ENCODE results near the gene PPP2R2B.

The PPP2R2B gene

DNA sequence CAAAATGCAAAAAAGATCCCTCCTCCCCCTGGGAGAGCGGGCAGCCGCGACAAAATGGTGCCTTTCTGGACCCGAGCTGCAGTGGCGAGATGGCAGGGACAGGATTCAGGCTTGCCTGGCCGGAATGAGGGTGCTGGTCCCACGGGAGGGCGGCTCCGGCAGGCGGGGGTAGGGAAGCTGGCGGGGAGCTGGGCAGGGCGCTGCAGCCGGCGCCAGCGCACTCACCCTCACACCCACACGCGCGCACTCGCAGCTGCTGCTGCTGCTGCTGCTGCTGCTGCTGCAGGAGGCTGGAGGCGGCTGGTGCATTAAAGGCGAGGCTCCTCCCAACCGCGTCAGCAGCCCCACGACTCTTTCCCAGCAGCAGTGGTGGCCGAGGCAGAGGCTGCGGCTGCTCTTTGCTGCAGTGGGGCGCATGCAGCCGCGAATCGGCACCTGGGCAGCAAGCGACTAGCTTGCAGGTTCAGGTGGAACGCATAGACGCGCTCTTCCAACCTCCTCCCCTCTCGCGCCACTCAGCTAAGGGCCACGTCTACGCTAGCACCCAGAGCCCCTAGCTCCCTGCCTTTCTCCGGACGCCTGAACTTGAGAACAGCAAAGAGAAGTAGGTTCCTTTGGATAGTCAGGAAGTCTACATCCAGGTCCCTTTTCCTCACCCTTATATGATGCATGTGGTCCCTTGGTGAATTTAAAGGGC lies at the start of gene PPP2R2B:
TSS of gene PPP2R2B (minus strand) at position 282 of the 697 bp plus-strand sequence.
- peak; percentile 48 for DNase-seq

DNA sequence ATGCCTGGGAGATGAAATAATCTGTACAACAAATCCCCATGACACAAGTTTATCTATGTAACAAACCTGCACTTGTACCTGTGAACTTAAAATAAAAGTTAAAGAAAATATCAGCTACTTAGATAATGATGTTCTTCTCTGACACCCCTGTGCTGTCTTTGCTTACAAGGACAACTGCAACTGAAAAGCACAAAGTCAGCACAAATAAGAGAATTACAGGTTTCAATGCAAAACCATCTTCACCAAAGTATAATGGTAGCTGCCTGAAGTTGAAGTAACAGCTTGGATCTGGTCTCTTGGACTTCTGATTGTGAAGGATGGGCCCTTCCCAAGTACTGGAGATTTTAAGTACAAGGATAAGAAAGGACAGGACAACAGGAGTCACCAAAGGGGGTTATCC lies 45.6 kb upstream of the PPP2R2B start:
- no peak for DNase-seq

DNA sequence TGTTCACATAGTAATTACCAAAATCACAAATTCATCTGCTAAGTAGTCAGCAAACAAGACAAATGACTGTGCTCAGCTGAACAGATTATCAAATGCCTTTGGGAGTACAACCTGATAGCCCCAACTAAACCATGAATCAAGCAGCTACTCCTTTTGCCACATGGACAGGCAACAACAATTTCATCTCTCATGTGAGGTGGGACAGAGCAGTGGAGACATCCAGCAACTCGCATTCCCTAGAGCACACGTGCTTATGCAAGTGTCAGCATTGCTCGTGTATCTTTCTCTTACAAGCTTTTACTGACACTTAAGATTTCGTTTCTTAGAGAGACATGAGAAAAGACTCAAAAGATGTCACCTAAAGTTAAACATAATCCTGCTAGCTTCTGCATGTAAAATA lies 42.7 kb upstream of the PPP2R2B start:
- DNase-seq: no peak

DNA sequence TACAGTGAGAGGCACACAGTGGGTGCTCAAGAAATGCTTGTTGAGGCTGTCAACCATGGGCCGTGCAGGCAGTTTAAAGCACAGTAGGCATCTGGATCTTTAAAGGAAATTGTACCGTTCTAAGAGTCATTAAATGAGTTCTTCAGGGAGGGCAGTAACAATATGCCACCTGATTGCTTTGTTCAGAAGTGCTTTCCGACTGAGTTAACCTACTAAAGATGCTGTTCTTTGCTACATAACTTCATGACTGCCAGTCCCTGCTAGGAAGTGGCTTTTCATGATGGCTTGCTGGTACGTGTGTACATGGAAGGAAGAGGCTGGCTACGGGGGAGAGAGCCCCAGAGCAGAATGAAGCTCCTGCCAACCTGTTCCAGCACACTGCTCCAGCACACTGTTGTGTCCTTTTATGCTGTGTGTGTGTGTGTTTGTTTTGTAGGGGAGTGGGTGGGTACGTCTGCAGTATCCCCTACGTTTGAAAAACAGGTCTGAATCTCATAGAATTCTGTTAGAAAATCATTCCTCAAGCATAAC lies 41.9 kb upstream of the PPP2R2B start:
- DNase-seq: no peak

DNA sequence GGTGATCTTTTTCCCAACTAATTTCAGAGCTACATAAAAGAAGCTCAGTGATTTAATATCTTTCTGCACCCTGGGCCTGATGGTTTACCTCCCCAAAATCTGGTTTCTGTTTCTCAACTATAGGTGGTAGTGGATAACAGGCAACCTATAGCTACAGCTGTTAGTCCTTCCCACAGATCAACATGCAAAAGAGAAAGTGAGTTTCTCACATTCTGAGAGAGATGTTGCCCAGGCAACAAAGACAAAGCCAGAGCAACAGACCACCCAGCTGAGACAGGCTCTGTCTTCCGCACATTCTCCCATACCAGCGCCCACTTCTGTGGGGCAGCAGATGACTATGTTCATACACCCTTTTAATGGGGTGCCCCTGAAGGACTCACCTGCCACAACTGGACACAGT lies 40.7 kb upstream of the PPP2R2B start:
- DNase-seq: no peak

DNA sequence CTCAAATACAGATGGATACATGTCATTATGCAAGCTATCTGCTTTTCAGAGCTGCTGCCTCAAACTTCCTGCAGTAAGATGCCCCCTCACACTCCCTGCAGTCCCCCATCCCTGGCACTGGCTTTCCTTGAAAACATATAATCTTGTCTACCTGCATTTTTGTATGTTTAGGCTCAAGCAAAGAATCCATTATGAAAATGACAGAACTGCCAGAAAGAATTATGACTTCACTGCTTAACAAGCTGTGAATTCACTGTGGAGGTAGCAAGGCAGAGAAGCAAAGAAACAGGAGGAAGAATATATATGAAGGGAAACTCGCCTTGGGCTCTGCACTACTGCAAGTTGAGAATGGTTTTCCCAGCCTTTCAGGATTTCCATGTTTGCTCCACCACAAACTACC lies 39.4 kb upstream of the PPP2R2B start:
- DNase-seq: no peak

DNA sequence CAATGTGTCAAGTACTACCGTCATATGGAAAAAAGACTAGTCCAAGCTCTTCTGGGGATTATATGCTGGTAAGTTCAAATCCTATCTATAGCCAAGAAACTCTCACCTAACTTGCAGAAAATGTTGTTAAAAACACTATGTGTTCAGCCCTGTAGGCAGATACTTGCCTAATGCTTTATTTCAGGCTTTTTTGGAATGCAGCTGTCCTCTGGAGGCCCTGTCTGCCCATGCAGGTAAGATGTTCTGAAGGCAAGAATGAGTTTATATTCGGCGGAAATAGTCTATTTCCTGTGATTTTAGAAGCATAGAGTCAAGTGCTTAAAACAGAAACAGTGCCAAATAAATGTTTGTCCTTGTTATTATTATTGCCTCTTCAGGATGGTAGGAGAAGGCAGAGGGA lies 34.3 kb upstream of the PPP2R2B start:
- DNase-seq: no peak

DNA sequence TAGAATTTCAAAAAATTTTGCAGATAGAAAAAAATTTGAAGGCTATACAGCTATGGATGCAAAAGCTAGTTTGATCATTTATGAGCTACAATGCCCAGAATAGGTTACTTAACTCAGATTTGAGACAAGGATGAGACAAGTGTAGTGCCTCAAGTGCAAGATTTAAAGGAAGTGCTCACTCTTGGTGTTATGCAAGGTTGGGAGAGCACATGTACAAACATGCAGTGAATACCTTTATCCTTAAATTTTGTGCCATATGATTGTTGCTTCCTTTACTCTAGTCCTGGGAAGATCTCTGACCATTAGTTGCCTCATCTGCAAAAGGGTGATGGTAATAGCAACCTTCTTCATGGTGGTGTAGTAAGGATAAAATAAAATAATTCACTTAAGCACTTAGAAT lies 31.7 kb upstream of the PPP2R2B start:
- no peak for DNase-seq

DNA sequence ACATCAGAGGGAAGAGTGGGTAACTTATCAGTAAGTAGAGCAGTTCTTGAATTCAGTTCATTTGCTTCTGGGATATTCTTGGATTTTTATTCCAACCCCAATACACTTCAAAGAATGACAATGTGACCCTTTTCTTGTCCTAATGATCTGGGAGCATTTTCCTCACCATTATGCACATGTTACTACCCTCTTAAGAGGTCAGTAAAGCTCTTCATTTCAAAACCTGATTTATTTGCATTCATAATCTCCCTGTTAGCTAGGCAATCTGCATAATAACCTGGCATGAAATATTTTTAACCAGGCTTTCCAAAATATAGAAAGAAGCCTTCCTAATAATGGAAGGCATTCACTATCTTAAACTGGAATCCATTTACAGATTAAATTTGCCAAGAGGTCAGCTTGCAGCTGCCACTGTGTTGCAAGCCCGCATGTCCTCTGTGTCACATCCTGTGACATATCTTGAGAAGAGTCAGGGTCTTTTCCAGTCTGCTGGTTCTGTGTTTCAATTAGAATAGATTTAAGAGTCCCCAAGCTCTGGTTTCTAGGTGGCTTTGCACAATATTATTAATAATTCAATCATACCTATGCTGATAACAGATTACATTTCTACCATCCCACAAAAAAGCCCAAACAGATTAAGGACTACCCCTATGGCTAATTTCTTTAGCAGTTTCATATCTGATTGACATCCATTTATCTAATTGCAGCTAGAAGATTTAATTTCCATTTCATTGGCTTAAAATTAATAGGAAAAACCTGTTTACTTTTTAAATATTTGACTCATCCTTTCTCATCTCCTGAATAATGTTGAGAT lies 30.9 kb upstream of the PPP2R2B start:
- no peak for DNase-seq

DNA sequence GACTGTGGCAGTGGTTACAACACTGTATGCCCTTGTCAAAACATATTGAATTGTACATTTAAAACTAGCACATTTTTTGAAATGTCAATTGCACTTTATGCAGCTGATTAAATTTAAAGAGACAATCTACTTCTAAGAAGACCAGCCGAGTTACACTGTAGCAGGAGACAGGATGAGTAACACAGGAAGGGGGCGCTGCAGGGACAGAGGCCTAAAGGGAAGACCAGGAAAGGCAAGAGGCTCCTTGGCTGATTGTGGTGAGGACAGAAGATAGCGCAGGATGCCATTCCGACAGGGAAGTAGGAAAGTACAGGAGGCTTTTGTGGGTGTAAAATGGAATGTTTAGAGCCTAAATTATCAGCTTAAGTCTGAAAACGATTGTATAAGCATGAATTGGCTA lies 28.2 kb upstream of the PPP2R2B start:
- DNase-seq: no peak

DNA sequence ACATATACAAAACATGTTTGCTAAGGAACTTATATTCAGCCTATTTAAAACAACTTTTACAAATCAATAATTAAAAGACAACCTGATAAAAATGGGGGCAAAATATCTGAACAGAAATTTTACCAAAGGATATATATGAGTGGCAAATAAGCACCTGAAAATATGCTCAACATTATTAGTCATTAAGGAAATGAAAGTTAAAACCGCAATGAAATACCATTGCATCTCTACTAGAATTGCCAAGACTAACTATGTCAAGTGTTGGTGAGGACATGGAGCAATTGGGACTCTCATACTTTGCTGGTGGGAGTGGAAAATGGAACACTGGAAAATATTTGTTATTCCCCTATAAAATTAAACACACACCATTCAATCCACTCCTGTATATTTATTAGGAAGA lies 26.3 kb upstream of the PPP2R2B start:
- no peak for DNase-seq

DNA sequence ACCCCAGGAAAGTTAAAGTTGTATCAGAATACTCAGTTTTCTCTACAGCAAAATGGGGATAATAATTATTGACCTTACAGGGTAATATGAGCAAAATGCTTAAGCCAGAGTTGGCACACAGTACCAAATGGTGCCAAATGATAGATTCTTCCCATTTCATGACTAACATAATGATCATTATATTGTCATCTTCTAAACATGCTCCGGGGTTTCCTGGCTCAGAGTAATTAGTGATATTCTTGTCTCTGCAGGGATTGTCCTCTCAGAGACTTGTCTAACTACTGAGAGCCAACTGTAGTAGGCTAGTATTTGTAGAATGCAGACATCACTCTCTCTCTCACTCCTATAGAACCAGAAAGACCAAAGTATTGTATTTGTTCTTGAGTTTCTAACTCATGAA lies 25.2 kb upstream of the PPP2R2B start:
- no peak for DNase-seq

DNA sequence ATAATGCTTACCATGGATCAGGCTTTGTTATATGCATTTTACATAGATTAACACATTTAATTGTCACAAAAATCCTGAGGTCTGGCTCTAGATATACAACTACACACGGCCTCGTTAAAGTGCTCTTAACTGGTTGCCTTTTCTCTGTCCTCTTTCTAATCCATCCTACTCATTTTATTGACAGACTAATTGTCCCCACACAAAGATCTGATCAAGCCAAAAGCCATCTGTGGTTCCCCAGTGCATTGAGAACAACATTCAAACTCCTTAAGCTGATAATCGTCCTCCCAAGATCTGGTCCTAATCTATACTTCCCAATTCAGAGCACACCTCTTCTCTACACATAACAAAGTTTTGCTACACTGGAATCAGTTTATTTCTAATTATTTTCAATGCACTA lies 23.9 kb upstream of the PPP2R2B start:
- DNase-seq: no peak

DNA sequence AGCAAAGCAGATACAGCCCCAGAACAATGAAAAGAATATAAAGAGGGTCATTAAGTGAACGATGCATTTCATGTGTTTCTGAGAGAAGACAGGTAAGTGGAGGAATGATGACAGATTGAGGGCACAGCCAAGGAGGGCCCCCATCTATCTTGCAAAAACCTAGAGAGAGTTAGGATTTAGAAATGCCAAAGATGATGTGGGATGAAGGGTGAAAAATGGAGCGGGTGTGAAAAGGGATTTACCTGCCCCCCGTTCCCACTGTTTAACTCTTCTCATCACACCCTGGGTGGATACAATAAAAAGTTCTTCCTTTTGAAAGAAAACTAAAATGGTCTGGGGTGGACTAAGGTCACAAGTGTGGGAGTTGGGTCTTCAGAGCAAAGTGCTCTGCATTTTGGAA lies 18.5 kb upstream of the PPP2R2B start:
- no peak for DNase-seq

DNA sequence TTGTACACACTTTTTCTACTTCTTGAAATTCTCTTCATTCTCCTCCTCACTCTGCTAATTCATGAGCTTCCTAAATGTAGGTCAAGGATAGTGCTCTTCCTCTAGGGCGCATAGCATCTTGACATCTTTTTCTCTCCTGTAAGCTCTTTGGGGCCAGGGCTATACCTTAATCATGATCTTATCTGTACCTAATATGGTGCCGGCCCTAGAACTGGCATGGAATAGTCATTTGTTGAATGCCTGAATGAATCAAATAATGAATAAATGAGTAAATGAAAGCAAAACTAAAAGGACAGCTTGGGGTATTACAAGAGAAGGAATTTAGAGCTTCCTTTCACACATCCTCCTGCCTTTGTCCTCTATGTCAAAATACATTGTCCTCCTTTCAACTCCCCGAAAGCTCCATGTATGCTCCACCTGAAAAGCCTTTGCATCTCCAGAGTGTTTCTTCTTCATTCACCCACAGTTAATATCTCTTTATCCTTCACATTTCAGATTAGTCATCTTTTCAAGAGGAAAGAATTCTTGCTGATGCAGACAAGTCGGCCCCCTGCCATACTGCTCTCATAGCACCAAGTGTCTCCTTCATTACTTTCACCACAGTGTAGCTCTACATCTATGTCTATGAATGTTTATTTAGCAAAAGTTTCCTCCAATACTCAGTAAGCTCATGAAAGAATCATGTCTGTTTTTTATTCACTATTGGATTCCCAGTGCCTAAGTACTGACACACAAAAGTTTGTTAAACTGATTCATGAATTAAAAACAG lies 16.4 kb upstream of the PPP2R2B start:
- no peak for DNase-seq

DNA sequence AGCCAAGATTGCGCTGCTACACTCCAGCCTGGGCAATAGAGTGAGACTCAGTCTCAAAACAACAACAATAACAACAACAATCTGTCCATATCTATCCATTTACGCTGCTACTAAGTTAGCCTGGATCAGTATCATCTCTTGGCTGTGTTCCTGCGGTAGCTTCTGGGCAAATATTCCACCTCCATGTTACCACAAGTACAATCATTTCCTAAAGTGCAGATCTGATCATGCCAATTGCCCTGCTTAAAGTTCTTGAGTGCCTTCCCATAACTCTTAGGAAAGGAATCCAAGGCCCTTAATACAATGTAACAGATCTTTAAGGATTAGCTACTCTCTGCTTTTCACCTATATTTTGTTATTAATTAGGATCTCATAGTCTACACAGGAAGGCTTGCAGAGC lies 15.4 kb upstream of the PPP2R2B start:
- DNase-seq: no peak

DNA sequence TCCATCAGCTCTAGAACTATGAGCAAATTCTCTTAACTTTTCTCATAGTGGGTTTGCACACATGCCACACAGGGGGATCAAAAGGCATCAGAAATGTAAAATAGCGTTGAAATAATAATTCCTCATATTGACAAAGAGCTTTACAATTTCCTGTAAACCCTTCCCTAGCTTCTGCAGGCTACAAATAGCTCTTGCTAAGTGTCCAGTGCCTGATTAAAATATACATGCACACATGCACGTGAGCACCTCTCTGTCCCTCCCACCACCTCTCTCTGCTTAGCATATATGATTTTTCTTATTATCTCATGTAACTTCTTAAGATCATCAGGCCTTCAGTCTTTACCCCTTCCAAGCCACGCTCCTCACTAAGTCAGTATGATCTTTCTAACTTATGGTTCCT lies 13.7 kb upstream of the PPP2R2B start:
- no peak for DNase-seq

DNA sequence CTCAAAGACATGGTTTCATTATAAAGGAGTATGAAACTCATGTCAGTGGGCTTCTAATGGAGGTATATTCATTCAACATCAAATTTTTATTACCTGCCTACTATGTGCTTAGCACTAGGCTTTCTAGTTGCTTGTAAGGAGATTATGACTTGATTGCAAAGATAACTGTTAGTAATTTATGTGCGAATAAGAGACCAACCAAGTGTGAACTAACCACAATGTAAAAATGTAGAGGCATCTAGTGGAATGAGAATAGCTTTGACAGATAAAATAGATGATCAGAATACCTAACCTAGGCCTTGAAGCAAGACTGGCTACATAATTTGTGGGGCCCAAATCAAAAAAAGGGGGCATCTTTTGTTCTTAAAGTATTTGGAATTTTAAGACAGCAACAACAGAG lies 13.0 kb upstream of the PPP2R2B start:
- peak; percentile 24 for DNase-seq

DNA sequence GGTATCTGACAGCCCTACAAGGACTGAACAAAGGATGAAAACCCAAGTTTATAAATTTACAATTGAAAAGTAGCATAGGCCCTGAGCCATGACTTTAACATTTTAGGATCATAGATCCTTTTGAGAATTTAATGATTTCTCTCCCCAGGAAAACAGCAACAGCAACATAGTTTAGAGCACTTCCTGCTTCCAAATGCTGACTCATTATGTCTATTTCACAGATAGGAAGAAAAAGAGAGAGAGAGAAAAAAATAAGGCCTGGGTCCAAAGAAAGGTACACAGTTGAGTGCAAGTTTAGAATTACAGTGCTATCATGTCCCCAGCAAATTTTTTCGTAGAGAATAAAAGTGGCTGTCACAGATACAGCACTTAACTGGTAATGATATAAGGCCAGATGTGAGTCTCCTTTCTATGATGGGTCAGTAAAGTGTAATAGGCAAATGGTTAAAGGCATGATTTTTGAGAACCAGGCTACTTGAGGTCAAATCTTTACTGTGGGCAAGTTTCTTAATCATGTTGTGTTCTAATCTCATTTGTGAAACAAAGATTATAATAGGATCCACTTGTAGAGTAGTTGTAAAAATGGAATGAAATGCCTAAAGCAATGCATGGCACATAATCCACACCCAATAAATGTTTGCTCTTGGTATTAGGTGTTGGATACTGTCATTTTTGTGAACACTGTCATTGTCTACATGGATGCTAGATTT lies 12.3 kb upstream of the PPP2R2B start:
- DNase-seq: peak; percentile 31

DNA sequence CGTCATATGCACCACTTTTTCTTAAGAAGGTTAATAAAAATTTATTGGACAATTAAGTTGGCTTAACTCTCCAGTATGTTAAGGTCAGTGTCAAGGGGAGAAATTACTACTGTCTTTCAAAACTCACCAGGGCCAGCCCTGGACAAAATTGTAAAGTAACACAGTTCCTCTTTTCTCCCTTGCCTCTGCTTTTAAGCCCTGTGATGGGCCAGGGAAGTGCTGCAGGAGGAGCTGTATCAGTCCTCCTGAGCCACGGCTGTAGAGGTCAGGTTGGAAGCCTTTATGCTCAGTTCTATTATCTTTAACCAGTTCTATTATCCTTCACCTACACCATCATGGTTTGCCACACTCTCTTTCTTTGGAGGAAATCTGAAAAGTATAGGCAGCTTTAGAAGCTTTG lies 11.5 kb upstream of the PPP2R2B start:
- DNase-seq: no peak

DNA sequence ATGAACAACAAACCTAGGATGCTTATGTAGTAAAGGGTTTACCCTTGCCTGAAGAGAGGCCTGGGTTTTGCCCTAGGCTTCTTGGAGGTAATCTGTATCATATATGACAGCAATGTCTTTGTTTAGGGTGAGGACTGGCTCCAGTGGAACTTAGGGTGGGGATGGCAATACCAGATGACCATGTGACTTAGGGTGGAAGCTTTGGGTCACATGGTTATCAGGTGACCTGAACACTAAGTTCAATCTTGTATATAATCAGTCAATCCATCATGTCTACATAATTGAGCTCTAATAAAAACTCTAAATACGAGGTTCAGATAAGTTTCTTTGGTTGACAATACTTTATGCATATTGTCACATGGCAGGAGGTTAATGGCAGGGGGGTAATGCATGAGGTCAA lies 10.6 kb upstream of the PPP2R2B start:
- no peak for DNase-seq

DNA sequence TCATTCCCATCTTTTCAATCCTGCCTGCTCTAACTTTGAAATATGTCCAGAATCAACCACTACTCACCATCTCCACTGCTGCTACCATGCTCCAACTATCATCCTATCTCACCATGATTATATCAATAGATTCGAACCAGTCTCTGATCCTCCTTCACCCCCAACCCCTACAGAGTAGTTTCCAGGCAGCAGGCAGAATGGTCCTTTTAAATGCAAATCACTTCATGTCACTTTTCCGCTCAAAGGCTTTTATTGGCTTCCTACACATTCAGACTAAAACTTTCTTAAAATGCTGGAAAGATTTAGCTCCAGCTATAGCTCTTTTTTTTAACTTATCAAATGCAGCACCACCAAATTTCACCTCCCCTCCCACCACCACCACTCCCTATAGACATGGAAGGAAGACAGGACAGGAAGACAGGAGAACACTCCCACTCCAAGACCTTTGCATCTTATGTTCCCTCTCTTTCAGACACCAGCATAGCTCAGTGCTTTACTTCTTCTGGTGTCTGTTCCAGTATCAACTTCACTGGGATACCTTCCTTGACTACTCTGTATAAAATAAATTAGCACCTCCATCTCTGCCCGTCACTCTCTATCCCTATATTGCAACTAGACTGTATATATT lies 9.9 kb upstream of the PPP2R2B start:
- no peak for DNase-seq

All from kidney glomerular epithelial cell (primary cell).